Ovary (tissue), 3 donors: Measurements from ENCODE around the gene ME3.

ENCODE experiments used
- EP300 ChIP-seq: sonication (generic); formaldehyde crosslinking; IDR thresholded peaks from one replicate; pipeline ENCODE4 v1.6.1; 2017; ENCODE audit warnings: antibody characterized with exemption
- POLR2A ChIP-seq: fragments of 450-650 bp; IDR thresholded peaks from one replicate; pipeline ENCODE4 v1.6.1; 2017; ENCODE audit warnings: antibody characterized with exemption, mild to moderate bottlenecking, moderate library complexity
- TF ChIP-seq, protein P1 (sequence below), 3 donors: fragments of 450-650 bp in 2 of 3; fragments of 200-600 bp in 1 of 3; IDR thresholded peaks; one replicate each; pipeline versions ENCODE4 v1.5.1 to v1.8.0; 2016 to 2022; ENCODE audit warnings: antibody characterized with exemption in 3 of 3, mild to moderate bottlenecking in 1 of 3
- donor health status: DM: no; HTN: no; CAD: no.

GRCh38 chr11:86703987-86704386, 31.6 kb upstream of the ME3 start:
- TF ChIP-seq, protein P1, sequence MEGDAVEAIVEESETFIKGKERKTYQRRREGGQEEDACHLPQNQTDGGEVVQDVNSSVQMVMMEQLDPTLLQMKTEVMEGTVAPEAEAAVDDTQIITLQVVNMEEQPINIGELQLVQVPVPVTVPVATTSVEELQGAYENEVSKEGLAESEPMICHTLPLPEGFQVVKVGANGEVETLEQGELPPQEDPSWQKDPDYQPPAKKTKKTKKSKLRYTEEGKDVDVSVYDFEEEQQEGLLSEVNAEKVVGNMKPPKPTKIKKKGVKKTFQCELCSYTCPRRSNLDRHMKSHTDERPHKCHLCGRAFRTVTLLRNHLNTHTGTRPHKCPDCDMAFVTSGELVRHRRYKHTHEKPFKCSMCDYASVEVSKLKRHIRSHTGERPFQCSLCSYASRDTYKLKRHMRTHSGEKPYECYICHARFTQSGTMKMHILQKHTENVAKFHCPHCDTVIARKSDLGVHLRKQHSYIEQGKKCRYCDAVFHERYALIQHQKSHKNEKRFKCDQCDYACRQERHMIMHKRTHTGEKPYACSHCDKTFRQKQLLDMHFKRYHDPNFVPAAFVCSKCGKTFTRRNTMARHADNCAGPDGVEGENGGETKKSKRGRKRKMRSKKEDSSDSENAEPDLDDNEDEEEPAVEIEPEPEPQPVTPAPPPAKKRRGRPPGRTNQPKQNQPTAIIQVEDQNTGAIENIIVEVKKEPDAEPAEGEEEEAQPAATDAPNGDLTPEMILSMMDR (IDR thresholded peaks at IDR 0.05) = no peak
- no peak for TF ChIP-seq POLR2A
- no peak for TF ChIP-seq EP300
